Measurements from ENCODE around the gene HLCS. TPM values are rescaled to one million over a fixed set of nuclear protein-coding genes. Genes with fewer than 3 reads are reported as not detected.
A peak's percentile ranks its signal among the peaks of the same experiment; 100 is the strongest.

Gene HLCS
- total and polyA plus RNA-seq, 2 of the 4 experiments (the other 2 are of a cell fraction) = 10.6 to 21.0 TPM

DNA sequence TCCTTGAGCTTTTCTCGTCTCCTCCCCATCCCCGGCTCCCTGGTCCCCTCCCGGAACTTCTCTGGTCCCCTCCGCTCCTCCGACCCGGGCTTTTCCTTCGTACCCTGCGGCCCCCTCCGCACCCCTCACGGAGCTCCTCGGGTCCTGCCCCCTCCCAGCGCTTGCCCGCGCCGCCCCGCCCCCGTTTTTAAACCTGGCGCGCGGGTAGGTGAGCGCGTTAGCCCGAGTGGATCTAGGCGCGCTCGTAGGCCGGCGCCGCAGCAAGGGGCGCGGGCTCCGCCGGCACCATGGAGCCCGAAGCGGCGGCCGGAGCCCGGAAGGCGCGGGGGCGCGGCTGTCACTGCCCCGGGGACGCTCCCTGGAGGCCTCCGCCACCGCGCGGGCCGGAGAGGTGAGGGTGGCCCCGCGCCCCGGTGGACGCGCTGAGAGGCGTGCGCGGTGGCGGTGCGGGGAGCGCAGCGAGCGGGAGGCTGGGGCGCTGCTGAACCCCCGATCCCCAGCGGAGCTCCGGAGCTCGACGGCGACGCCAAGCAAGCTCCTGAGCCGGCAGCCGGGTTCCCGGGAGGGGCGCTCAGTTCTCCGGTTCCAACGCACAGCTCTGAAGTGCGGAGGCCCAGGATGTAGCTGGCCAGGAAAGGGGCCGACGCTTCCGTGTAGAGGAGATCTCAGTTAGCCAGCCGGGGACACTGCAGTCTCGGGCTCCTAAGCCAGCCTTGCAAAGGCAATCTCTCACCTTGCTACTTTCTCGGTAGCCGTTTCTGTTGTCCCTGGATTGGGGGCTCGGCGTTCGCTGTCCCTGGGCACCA lies 40.2 kb upstream of the HLCS start, which contains the start of gene RIPPLY3:
Gene RIPPLY3, plus strand, starts transcription at position 217 of the 806 bp plus-strand sequence. Its CDS starts 71 bp downstream, at position 288.
- Histone ChIP-seq H2AK9ac (replicated peaks; ENCODE audit: low read depth, low read length, poor library complexity) (peak within 1 kb of the TSS; percentile 55), H3K27me3 (ENCODE audit: control insufficient read depth, insufficient read depth, low read length) (peaks cover 33% of the 10 kb centered on the region), H4K91ac (ENCODE audit: insufficient read depth, low read depth, low read length) (no peak within 1 kb of the TSS), H3K14ac (replicated peaks; ENCODE audit: low read depth, low read length) (no peak within 1 kb of the TSS), H3K9ac (ENCODE audit: low read depth, low read length) (no peak within 1 kb of the TSS), H3K4ac (ENCODE audit: low read depth, low read length) (no peak within 1 kb of the TSS), H3K18ac (ENCODE audit: low read depth, low read length) (no peak within 1 kb of the TSS), H3K4me1 (ENCODE audit: control insufficient read depth, insufficient read depth, low read length) (no peaks in the 10 kb centered on the region), H3K9me3 (ENCODE audit: control insufficient read depth, insufficient read depth, low read length) (no peaks in the 10 kb centered on the region), H2BK5ac (ENCODE audit: low read depth, low read length, poor library complexity, severe bottlenecking) (no peak within 1 kb of the TSS), H4K8ac (ENCODE audit: low read depth in 2 of 2, low read length in 2 of 2) (no peak within 1 kb of the TSS; a peak in 1 of 4 replicates), H3K4me2 (ENCODE audit: low read depth, low read length) (peak within 1 kb of the TSS; percentile 59), H3K36me3 (ENCODE audit: control insufficient read depth, insufficient read depth, low read length) (no peaks in the 10 kb centered on the region), H2BK20ac (ENCODE audit: low read depth, low read length) (no peak within 1 kb of the TSS), H3K27ac (ENCODE audit: insufficient read depth, low read length) (no peak within 1 kb of the TSS), H3K56ac (ENCODE audit: extremely low read depth, insufficient read depth, low read length) (no peak within 1 kb of the TSS), H2AK5ac (ENCODE audit: low read depth, low read length) (no peak within 1 kb of the TSS), H3K4me3 (ENCODE audit: insufficient read depth, low read depth, low read length) (peak within 1 kb of the TSS; percentile 31), H2BK15ac (ENCODE audit: low read depth, low read length) (no peak within 1 kb of the TSS), H2BK120ac (ENCODE audit: low read depth, low read length) (no peak within 1 kb of the TSS), H3K23ac (ENCODE audit: low read depth, low read length) (0 out of 2 replicates have a peak within 1 kb of the TSS, but pooled peaks have one; percentile 23), H2AFZ (replicated peaks; ENCODE audit: low read length, poor library complexity) (peak within 1 kb of the TSS; percentile 87), H4K20me1 (ENCODE audit: insufficient read depth, low read length) (no peaks in the 10 kb centered on the region), H4K5ac (ENCODE audit: low read depth, low read length) (no peak within 1 kb of the TSS), H3K9me1 (ENCODE audit: insufficient read depth, low read length) (no peaks in the 10 kb centered on the region), H3K79me1 (ENCODE audit: low read depth in 1 of 2, low read length in 2 of 2) (no peaks in the 10 kb centered on the region)
- no peak for TF ChIP-seq MAZ (IDR thresholded peaks at IDR 0.05; ENCODE audit: borderline replicate concordance, low read depth, low read length)
- TF ChIP-seq CEBPB (IDR thresholded peaks at IDR 0.05; ENCODE audit: low read depth, low read length) = no peak
- TF ChIP-seq, protein P1, sequence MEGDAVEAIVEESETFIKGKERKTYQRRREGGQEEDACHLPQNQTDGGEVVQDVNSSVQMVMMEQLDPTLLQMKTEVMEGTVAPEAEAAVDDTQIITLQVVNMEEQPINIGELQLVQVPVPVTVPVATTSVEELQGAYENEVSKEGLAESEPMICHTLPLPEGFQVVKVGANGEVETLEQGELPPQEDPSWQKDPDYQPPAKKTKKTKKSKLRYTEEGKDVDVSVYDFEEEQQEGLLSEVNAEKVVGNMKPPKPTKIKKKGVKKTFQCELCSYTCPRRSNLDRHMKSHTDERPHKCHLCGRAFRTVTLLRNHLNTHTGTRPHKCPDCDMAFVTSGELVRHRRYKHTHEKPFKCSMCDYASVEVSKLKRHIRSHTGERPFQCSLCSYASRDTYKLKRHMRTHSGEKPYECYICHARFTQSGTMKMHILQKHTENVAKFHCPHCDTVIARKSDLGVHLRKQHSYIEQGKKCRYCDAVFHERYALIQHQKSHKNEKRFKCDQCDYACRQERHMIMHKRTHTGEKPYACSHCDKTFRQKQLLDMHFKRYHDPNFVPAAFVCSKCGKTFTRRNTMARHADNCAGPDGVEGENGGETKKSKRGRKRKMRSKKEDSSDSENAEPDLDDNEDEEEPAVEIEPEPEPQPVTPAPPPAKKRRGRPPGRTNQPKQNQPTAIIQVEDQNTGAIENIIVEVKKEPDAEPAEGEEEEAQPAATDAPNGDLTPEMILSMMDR (conservative IDR thresholded peaks at IDR 0.05; ENCODE audit: low read depth, low read length) = no peak
- TF ChIP-seq BHLHE40 (IDR thresholded peaks at IDR 0.05; ENCODE audit: low read depth, low read length) = no peak
- no peak for TF ChIP-seq CHD1 (IDR thresholded peaks at IDR 0.05; ENCODE audit: low read depth, low read length)
- TF ChIP-seq FOS (IDR thresholded peaks at IDR 0.05; ENCODE audit: low read depth, low read length) = no peak
- TF ChIP-seq RAD21 (IDR thresholded peaks at IDR 0.05; ENCODE audit: low read length) = no peak
- TF ChIP-seq USF2 (IDR thresholded peaks at IDR 0.05; ENCODE audit: low read depth, low read length) = no peak
- TF ChIP-seq MAFK (IDR thresholded peaks at IDR 0.05; ENCODE audit: low read depth, low read length) = no peak
- no peak for TF ChIP-seq NFE2L2 (IDR thresholded peaks at IDR 0.05; ENCODE audit: low read depth, low read length)
- no peak for TF ChIP-seq RCOR1 (IDR thresholded peaks at IDR 0.05; ENCODE audit: insufficient replicate concordance, low read length)
- TF ChIP-seq MXI1 (IDR thresholded peaks at IDR 0.05; ENCODE audit: borderline replicate concordance, low read depth, low read length) = no peak
- TF ChIP-seq, protein P2, sequence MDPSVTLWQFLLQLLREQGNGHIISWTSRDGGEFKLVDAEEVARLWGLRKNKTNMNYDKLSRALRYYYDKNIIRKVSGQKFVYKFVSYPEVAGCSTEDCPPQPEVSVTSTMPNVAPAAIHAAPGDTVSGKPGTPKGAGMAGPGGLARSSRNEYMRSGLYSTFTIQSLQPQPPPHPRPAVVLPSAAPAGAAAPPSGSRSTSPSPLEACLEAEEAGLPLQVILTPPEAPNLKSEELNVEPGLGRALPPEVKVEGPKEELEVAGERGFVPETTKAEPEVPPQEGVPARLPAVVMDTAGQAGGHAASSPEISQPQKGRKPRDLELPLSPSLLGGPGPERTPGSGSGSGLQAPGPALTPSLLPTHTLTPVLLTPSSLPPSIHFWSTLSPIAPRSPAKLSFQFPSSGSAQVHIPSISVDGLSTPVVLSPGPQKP (IDR thresholded peaks at IDR 0.05; ENCODE audit: borderline replicate concordance, low read depth, low read length) = no peak
- TF ChIP-seq RFX5 (IDR thresholded peaks at IDR 0.05; ENCODE audit: low read depth, low read length) = no peak
- ChIA-PET CTCF (interaction anchor here (0.7 kb wide), 1 partner anchor 528 kb away, joined by 6 read pairs; no protein-coding TSS in a partner anchor), POLR2A (ENCODE audit: unreplicated experiment) (interaction anchor here (0.6 kb wide), 1 partner anchor 10 kb away, joined by 6 read pairs; no protein-coding TSS in a partner anchor)
- dilution Hi-C loops (cut with HindIII; ENCODE audit: low sequenced_read_pairs, unreplicated experiment) (no loop called here), intact Hi-C loops (cut with micrococcal nuclease) (no loop called here), in situ Hi-C loops (cut with MboI; ENCODE audit: low sequenced_read_pairs) (no loop called here)
- DNase-seq = no peak
- WGBS, 2 experiments (ENCODE audit: extremely low coverage in 2 of 2, insufficient read length in 1 of 2) = 2% methylated on average over 44 of the region's 87 CpGs; no CpG with 5 or more reads in 1 of the 2 experiments
- no TSS peak for BruUV-seq (replicated peaks)
- peak; percentile 21 for ATAC-seq (ENCODE audit: low read depth)

Measured in IMR-90 (cell line).